Spleen (tissue), 7 donors: Measurements from ENCODE around the gene SRPK2.

Experiments
- POLR2A ChIP-seq, 3 donors: fragments of 450-650 bp; IDR thresholded peaks; one replicate each; pipeline ENCODE4 v1.5.1; 2017; ENCODE audit warnings: antibody characterized with exemption in 3 of 3, mild to moderate bottlenecking in 1 of 3
- POLR2AphosphoS5 ChIP-seq, 3 donors: sonication (generic); formaldehyde crosslinking; IDR thresholded peaks; one replicate each; pipeline ENCODE4 v1.5.1; 2017; ENCODE audit warnings: antibody characterized with exemption in 3 of 3
- TF ChIP-seq, protein P1 (sequence below), 11 experiments: fragments of 200-600 bp in 7 of 11; fragments of 450-650 bp in 4 of 11; sonication (generic) in 4 of 11; IDR thresholded peaks in 8 of 11; conservative IDR thresholded peaks in 3 of 11; 1 replicate in 7 of 11; 2 replicates in 4 of 11; pipeline versions ENCODE4 v1.4.0 to v1.8.0; 2016 to 2021; ENCODE audit warnings: antibody characterized with exemption in 11 of 11, inconsistent platforms in 4 of 11, mild to moderate bottlenecking in 1 of 11
- donor health status: DM: no; HTN: no; CAD: no; lungs with moderate emphysema.
- donor health status: DM: no; HTN: no; CAD: no.
- donor health status: DM: no; HTN: no; CAD: no.

DNA sequence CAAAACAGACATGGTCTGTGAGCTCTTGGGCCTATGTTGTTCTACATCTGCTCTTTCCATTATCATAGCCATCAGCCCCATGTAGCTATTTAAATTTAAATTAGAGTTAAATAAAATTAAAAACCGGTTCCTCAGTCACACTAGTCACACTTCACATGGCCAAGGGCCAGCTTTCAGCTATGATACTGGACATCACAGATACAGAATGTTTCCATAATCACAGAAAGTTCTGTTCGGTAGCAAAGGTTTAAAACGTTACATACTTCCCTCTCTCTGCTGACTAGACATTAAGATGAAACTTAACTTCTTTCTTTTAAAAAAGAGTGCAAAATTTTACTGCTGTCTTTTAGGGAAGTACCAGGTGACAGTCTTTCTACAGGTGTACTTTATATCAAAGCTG is 43.0 kb downstream of the SRPK2 start:
- TF ChIP-seq, protein P1, sequence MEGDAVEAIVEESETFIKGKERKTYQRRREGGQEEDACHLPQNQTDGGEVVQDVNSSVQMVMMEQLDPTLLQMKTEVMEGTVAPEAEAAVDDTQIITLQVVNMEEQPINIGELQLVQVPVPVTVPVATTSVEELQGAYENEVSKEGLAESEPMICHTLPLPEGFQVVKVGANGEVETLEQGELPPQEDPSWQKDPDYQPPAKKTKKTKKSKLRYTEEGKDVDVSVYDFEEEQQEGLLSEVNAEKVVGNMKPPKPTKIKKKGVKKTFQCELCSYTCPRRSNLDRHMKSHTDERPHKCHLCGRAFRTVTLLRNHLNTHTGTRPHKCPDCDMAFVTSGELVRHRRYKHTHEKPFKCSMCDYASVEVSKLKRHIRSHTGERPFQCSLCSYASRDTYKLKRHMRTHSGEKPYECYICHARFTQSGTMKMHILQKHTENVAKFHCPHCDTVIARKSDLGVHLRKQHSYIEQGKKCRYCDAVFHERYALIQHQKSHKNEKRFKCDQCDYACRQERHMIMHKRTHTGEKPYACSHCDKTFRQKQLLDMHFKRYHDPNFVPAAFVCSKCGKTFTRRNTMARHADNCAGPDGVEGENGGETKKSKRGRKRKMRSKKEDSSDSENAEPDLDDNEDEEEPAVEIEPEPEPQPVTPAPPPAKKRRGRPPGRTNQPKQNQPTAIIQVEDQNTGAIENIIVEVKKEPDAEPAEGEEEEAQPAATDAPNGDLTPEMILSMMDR (IDR thresholded peaks at IDR 0.05 in 8 of 11, conservative IDR thresholded peaks at IDR 0.05 in 3 of 11) = no peak
- no peak for TF ChIP-seq POLR2A (IDR thresholded peaks at IDR 0.05)
- no peak for TF ChIP-seq POLR2AphosphoS5 (IDR thresholded peaks at IDR 0.05)
